Esophagus squamous epithelium (tissue), 4 donors: Measurements from ENCODE around the gene FAM110D.

Experiments
- POLR2A ChIP-seq, 4 donors: fragments of 450-650 bp; IDR thresholded peaks; one replicate each; pipeline ENCODE4 v1.6.1; 2017; ENCODE audit warnings: antibody characterized with exemption in 4 of 4, mild to moderate bottlenecking in 4 of 4, moderate library complexity in 3 of 4
- TF ChIP-seq, protein P1 (sequence below), 6 experiments: fragments of 450-650 bp in 4 of 6; fragments of 200-600 bp in 2 of 6; sonication (generic) in 2 of 6; IDR thresholded peaks; one replicate each; pipeline ENCODE4 v1.5.1; 2016 to 2019; ENCODE audit warnings: antibody characterized with exemption in 6 of 6, mild to moderate bottlenecking in 4 of 6, moderate library complexity in 4 of 6

DNA sequence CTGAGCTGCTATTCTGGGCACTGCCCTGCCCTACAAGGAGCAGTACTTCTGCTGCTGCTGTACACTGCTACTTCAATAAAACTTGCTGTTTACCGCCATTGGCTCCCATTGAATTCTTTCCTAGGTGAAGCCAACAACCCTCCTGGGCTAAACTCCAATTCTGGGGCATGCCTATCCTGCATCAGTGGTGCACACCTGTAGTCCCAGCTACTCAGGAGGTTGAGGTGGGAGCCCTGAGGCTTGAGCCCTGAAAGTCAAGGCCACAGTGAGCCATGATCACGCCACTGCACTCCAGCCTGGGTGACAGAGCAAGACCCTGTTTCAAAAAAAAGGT, 26.1 kb upstream of the FAM110D start:
- TF ChIP-seq, protein P1, sequence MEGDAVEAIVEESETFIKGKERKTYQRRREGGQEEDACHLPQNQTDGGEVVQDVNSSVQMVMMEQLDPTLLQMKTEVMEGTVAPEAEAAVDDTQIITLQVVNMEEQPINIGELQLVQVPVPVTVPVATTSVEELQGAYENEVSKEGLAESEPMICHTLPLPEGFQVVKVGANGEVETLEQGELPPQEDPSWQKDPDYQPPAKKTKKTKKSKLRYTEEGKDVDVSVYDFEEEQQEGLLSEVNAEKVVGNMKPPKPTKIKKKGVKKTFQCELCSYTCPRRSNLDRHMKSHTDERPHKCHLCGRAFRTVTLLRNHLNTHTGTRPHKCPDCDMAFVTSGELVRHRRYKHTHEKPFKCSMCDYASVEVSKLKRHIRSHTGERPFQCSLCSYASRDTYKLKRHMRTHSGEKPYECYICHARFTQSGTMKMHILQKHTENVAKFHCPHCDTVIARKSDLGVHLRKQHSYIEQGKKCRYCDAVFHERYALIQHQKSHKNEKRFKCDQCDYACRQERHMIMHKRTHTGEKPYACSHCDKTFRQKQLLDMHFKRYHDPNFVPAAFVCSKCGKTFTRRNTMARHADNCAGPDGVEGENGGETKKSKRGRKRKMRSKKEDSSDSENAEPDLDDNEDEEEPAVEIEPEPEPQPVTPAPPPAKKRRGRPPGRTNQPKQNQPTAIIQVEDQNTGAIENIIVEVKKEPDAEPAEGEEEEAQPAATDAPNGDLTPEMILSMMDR (IDR thresholded peaks at IDR 0.05) = no peak
- TF ChIP-seq POLR2A (IDR thresholded peaks at IDR 0.05) = no peak
